ENCODE measurements around the gene FHL3.

The FHL3 gene

GRCh38 chr1:38028105-38028591 is 22.8 kb upstream of the FHL3 start:
- TF ChIP-seq CTCF (IDR thresholded peaks at IDR 0.05; ENCODE audit: low read depth, low read length) = no peak
- DNase-seq (ENCODE audit: low read depth, low spot score) = no peak
- in situ Hi-C loops (cut with HindIII; ENCODE audit: low sequenced_read_pairs) = no loop called here
- H3K4me3 ChIP-seq (ENCODE audit: low read depth, low read length) = no peak overlapping the region

GRCh38 chr1:38027201-38028104 is 22.1 kb upstream of the FHL3 start:
- in situ Hi-C loops (cut with HindIII; ENCODE audit: low sequenced_read_pairs) = no loop called here
- no peak for TF ChIP-seq CTCF (IDR thresholded peaks at IDR 0.05; ENCODE audit: low read depth, low read length)
- H3K4me3 ChIP-seq (ENCODE audit: low read depth, low read length) = no peak overlapping the region
- DNase-seq (ENCODE audit: low read depth, low spot score) = no peak

GRCh38 chr1:38026592-38027200 is 21.4 kb upstream of the FHL3 start:
- H3K4me3 ChIP-seq (ENCODE audit: low read depth, low read length) = no peak overlapping the region
- peak; percentile 70 for DNase-seq (ENCODE audit: low read depth, low spot score)
- in situ Hi-C loops (cut with HindIII; ENCODE audit: low sequenced_read_pairs) = no loop called here

GRCh38 chr1:38025664-38026063 is 20.4 kb upstream of the FHL3 start:
- in situ Hi-C loops (cut with HindIII; ENCODE audit: low sequenced_read_pairs) = no loop called here
- TF ChIP-seq CTCF (IDR thresholded peaks at IDR 0.05; ENCODE audit: low read depth, low read length) = no peak
- no peak for DNase-seq (ENCODE audit: low read depth, low spot score)
- H3K4me3 ChIP-seq (ENCODE audit: low read depth, low read length) = no peak overlapping the region

More at GRCh38 chr1:38026592-38027200, 21.4 kb upstream of the FHL3 start:
- TF ChIP-seq CTCF (IDR thresholded peaks at IDR 0.05; ENCODE audit: low read depth, low read length) = peak; percentile 82

GRCh38 chr1:38025233-38025632 is 19.9 kb upstream of the FHL3 start:
- in situ Hi-C loops (cut with HindIII; ENCODE audit: low sequenced_read_pairs) = no loop called here
- no peak overlapping the region for H3K4me3 ChIP-seq (ENCODE audit: low read depth, low read length)
- TF ChIP-seq CTCF (IDR thresholded peaks at IDR 0.05; ENCODE audit: low read depth, low read length) = no peak
- DNase-seq (ENCODE audit: low read depth, low spot score) = no peak

GRCh38 chr1:38022810-38023209 is 17.5 kb upstream of the FHL3 start:
- TF ChIP-seq CTCF (IDR thresholded peaks at IDR 0.05; ENCODE audit: low read depth, low read length) = no peak
- in situ Hi-C loops (cut with HindIII; ENCODE audit: low sequenced_read_pairs) = no loop called here
- no peak overlapping the region for H3K4me3 ChIP-seq (ENCODE audit: low read depth, low read length)
- no peak for DNase-seq (ENCODE audit: low read depth, low spot score)
